GM15510 (cell line): Measurements from ENCODE around the gene ORC3.

Source experiments
- POLR2A ChIP-seq: IDR thresholded peaks from 3 replicates; pipeline ENCODE4 v1.6.1; 2011; ENCODE audit warnings: borderline replicate concordance; ENCODE audit not compliant: insufficient read length; ENCODE audit errors: extremely low read depth

Gene ORC3

DNA sequence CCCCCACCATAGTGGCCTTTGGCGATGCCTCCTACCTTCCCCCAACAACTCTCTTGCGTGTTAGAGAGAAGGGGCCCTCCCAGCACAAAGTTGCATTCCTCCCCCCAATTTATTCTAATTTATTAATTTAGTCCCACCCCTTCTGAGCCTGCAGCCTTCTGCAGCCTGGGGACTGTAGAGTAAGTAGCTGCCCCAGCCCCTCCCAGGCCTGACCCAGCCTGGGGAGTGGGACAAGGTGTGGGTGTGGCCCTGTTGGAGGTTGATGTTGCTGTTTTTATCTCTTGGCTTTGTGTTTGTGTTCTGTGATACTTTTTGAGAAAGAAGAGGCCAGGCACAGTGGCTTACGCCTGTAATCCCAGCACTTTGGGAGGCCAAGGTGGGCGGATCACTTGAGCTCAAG, 49.4 kb downstream of the ORC3 start:
- TF ChIP-seq POLR2A = no peak

GRCh38 chr6:87641065-87641692, 51.2 kb downstream of the ORC3 start:
- TF ChIP-seq POLR2A = no peak

DNA sequence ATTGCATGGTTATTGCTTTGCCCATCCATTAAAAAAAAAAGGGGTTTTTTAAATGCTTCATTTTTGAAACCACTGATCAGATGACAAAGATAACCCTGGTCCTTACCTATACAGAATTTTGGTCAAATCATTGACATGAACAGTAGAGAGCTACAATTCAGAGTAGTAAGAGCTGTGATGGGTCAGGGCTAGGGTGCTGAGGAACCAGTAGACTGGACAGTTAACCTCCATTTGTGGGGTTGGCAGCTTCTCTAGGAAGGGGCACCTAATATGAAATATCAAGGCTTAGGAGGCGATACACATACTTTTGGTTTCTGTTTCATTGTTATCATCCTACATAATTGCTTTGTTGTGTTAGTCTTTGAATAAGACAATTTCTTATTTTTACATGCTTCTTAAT, 55.1 kb downstream of the ORC3 start:
- TF ChIP-seq POLR2A = no peak

GRCh38 chr6:87653074-87653962, 63.4 kb downstream of the ORC3 start:
- TF ChIP-seq POLR2A = no peak

DNA sequence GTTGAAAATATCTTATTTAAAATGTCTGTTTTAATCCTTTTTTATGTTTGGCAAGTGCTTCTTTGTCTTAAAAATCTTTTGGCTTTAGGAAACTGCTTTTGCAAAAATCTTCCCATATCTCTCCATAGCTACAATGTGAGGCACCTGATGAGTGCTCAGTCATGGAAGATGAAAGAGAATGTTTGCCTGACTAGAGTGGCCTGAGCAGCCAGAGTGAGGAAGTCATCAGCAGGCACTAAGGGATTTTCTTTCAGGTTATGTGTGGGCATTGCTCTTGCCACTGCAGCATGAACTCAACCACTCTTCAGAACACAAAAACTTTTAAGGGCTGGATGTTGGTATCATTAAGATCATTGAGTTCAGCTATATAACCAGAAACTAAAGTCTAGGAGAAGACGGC, 64.2 kb downstream of the ORC3 start:
- TF ChIP-seq POLR2A = no peak

GRCh38 chr6:87654875-87655454, 65.0 kb downstream of the ORC3 start:
- TF ChIP-seq POLR2A = no peak

GRCh38 chr6:87655824-87656223, 65.9 kb downstream of the ORC3 start:
- no peak for TF ChIP-seq POLR2A

GRCh38 chr6:87656857-87657256, 66.9 kb downstream of the ORC3 start:
- no peak for TF ChIP-seq POLR2A

GRCh38 chr6:87658516-87658915, 68.6 kb downstream of the ORC3 start:
- TF ChIP-seq POLR2A = no peak

GRCh38 chr6:87660226-87660911, 70.4 kb downstream of the ORC3 start:
- no peak for TF ChIP-seq POLR2A

- TF ChIP-seq POLR2A = no peak
Measured at GRCh38 chr6:87661016-87661415, 71.1 kb downstream of the ORC3 start.

DNA sequence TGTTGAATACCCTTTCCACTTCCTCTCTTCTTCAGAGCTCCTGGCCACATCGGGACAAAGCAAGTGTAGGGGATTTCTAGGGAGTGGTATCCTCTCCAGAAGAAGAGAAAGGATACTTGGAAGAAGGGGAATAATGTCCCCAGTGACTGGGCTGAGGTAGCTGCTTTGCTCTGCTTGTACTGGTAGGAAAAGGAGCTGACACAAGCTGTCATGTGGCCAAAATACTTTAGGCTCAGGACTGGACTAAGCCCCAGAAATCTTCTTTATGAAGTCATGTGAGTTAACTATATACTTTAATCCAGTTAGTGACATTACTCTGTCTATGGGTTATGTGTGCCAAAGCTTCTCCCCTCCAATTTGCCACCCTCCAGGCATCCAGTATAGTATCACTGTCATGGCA, 71.6 kb downstream of the ORC3 start:
- no peak for TF ChIP-seq POLR2A

DNA sequence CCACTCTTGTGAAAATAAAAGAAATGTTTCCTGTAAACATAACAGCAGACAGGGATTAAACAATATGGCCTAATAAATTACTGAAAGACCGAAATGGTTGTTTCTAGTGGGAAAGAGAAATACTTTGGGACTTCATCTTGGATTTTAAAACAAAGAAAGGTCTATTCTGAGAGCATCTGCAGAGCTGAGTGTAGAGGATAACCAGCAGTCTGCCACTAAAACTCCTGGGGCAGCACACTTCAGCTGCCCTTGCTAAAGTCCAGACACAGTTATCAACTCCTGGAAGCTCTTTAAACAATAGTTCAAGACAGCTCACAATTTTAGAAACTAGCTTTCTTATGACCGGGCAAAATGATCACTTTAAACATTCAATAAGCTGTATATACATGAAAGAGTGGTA, 73.5 kb downstream of the ORC3 start:
- no peak for TF ChIP-seq POLR2A

DNA sequence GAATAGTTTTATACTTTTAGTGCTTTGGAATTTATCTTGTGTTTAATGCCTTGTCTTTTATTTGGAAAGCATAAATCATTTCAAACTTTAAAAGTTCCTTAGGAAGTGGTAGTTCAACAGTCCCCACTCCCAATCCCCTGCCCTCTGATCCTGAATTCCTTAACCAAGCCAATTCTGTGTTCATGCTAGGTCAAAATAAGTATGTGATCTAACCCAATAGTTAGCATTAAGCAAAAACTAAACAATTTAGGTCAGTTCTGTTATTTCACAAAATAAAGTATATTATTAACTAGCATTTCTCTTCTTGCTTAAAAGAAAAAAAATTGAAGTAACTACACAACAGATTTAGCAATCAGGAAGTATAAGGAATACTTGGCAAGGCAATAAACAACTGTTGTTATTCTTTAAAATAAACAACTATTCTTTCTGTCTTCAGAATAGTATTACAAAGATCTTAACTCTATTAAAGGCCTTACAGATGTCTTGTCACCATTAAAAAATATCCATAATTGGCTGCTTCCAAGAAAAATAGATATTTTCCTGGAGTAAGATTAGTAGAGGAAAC, 75.1 kb downstream of the ORC3 start:
- TF ChIP-seq POLR2A = no peak

DNA sequence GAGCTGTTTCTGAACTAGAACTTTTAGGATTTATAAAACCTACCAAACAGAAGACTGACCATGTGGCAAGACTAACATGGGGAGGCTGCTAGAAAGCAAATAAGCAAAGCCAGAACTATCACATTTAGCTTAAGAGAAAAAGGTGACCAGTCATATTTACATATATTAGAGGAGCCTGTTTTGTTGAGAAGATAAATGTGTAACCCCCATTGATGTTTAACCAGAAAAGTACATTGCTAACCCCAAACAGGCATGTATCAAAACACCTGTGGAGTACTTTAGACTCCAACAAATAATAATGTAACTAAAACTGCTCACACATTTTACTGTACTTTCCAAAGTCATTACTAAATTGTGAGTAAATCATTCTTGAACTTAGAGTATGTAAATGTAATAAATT, 77.1 kb downstream of the ORC3 start:
- no peak for TF ChIP-seq POLR2A

DNA sequence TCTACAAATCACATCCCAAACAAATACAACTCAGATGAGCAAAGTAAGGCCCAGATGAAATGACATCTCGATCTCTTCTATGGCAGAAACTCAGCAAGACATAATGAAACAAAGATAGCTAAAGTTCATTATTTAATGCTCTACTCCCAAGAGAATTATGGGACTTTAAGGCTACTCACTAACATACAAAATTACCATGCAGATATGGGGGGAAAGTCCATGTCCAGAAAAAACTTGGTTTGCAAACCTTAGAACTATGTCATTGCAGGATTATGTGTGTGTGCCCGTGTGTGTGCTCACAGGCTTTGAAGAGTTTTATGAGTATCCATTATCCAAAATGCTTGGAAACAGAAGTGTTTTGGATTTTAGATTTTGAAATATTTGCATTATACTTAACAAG, 78.1 kb downstream of the ORC3 start:
- TF ChIP-seq POLR2A = no peak

GRCh38 chr6:87669051-87669450, 79.1 kb downstream of the ORC3 start:
- no peak for TF ChIP-seq POLR2A
